HepG2 (cell line): ENCODE data around the gene KPNB1. TPM values are rescaled to one million over a fixed set of nuclear protein-coding genes. Genes with fewer than 3 reads are reported as not detected.

Experiments
- ATAC-seq: fragments of 200-7000 bp; cut with Tn5 transposase; 3 replicates; pipeline ENCODE4 v1.9.1; 2020; ENCODE audit warnings: mild to moderate bottlenecking, moderate library complexity
- BruUV-seq: library from RNA; stranded (reverse); fragments of 400-500 nt; replicated peaks from 2 replicates; lab custom pipeline; 2021; lab: Mats Ljungman, UMichigan
- CTCF ChIA-PET: fragments of 300-600 bp; formaldehyde crosslinking; extraction: SDS; loops from one replicate; lab custom pipeline; 2021; ENCODE audit warnings: low total read pairs, inconsistent platforms, low intra/inter-chr PET ratio; lab: Yijun Ruan, JAX
- POLR2A ChIA-PET: fragments of 350-600 bp; sonication (Branson Sonifier 250); formaldehyde crosslinking; loops from one replicate; lab custom pipeline; 2020; ENCODE audit warnings: antibody characterized with exemption, inconsistent platforms; lab: Yijun Ruan, JAX
- DNase-seq: peaks from one replicate; pipeline ENCODE4 v3.0.0-alpha.2; 2015; ENCODE audit warnings: low spot score
- FAIRE-seq: peaks from 3 replicates; lab custom pipeline; 2011; peaks lifted over from hg19 to GRCh38; lab: Jason Lieb, UNC
- H2AFZ ChIP-seq: one replicate; pipeline ENCODE4 v1.6.1; 2011; ENCODE audit warnings: low read length, inconsistent platforms
- H3K27ac ChIP-seq: fragments of 300-600 bp; 3 replicates; pipeline ENCODE4 v1.8.0; 2011; ENCODE audit warnings: mixed run types, mild to moderate bottlenecking, mixed read lengths, low read length, inconsistent platforms; ENCODE audit not compliant: insufficient read depth; ENCODE audit errors: extremely low read length
- H3K27me3 ChIP-seq, 2 experiments: fragments of 200-600 bp in 1 of 2; 2 replicates in 1 of 2; 3 replicates in 1 of 2; pipeline versions ENCODE4 v1.6.0 to v1.8.0; 2011; ENCODE audit warnings: low read length in 2 of 2, mild to moderate bottlenecking in 2 of 2, moderate library complexity in 2 of 2, inconsistent platforms in 1 of 2; ENCODE audit not compliant: insufficient read depth in 2 of 2, control insufficient read depth in 1 of 2
- H3K36me3 ChIP-seq, 2 experiments: fragments of 200-600 bp in 1 of 2; replicated peaks in 1 of 2; 2 replicates in 1 of 2; 3 replicates in 1 of 2; pipeline versions ENCODE4 v1.5.1 to v1.8.0; 2011; ENCODE audit warnings: low read length in 2 of 2, inconsistent platforms in 1 of 2; ENCODE audit not compliant: insufficient read depth in 2 of 2, control insufficient read depth in 1 of 2
- H3K4me1 ChIP-seq: 2 replicates; pipeline ENCODE4 v1.5.1; 2012; ENCODE audit warnings: low read length, inconsistent platforms; ENCODE audit not compliant: insufficient read depth
- H3K4me2 ChIP-seq: 2 replicates; pipeline ENCODE4 v1.6.0; 2011; ENCODE audit warnings: low read depth, low read length, inconsistent platforms
- H3K4me3 ChIP-seq, 3 experiments: fragments of 200-600 bp in 1 of 3; sonication (generic), shearing (Covaris generic) in 1 of 3; replicated peaks in 1 of 3; 2 replicates each; pipeline ENCODE4 v1.5.1; 2011 to 2016; ENCODE audit warnings: low read length in 3 of 3, inconsistent platforms in 2 of 3, low read depth in 2 of 3, mild to moderate bottlenecking in 2 of 3, control low read depth in 1 of 3, mixed read lengths in 1 of 3; ENCODE audit not compliant: insufficient read depth in 1 of 3
- H3K79me2 ChIP-seq: one replicate; pipeline ENCODE4 v1.6.1; 2011; ENCODE audit warnings: low read length, inconsistent platforms; ENCODE audit not compliant: insufficient read depth
- H3K9ac ChIP-seq: 2 replicates; pipeline ENCODE4 v1.6.0; 2011; ENCODE audit warnings: mild to moderate bottlenecking, low read depth, low read length, inconsistent platforms; ENCODE audit not compliant: insufficient read depth
- H3K9me3 ChIP-seq: 2 replicates; pipeline ENCODE4 v1.5.1; 2012; ENCODE audit warnings: mild to moderate bottlenecking, low read length
- H4K20me1 ChIP-seq: 2 replicates; pipeline ENCODE4 v1.6.0; 2011; ENCODE audit warnings: inconsistent platforms, mild to moderate bottlenecking, low read length, moderate library complexity; ENCODE audit not compliant: insufficient read depth
- DNMT3B ChIP-seq: conservative IDR thresholded peaks from 2 replicates; pipeline ENCODE4 v1.6.1; 2016; ENCODE audit warnings: missing biosample characterization, control low read depth
- PCBP1 ChIP-seq: fragments of 200-400 bp; formaldehyde crosslinking; IDR thresholded peaks from 2 replicates; pipeline ENCODE4 v1.6.1; 2017; ENCODE audit warnings: mild to moderate bottlenecking, low read depth, low read length, borderline replicate concordance
- PTBP1 ChIP-seq: fragments of 200-400 bp; formaldehyde crosslinking; IDR thresholded peaks from 2 replicates; pipeline ENCODE4 v1.6.1; 2018; ENCODE audit warnings: low read length, low read depth; ENCODE audit not compliant: poor library complexity, severe bottlenecking
- REST ChIP-seq, 2 experiments: IDR thresholded peaks; 2 replicates each; pipeline ENCODE4 v1.6.1; 2011 to 2012; ENCODE audit warnings: low read length in 2 of 2, borderline replicate concordance in 1 of 2, low read depth in 1 of 2, mild to moderate bottlenecking in 1 of 2, moderate library complexity in 1 of 2
- SALL2 ChIP-seq: sonication (generic); formaldehyde crosslinking; IDR thresholded peaks from 2 replicates; pipeline ENCODE4 v1.8.1; 2023; ENCODE audit warnings: mild to moderate bottlenecking, missing genetic modification reagents, inconsistent platforms
- SP1 ChIP-seq, 2 experiments: fragments of 450-650 bp in 1 of 2; sonication (generic) in 1 of 2; formaldehyde crosslinking in 1 of 2; IDR thresholded peaks; 2 replicates each; pipeline versions ENCODE4 v1.4.0 to v1.6.1; 2016 to 2020; ENCODE audit warnings: missing genetic modification reagents in 1 of 2
- SRSF9 ChIP-seq: fragments of 200-400 bp; formaldehyde crosslinking; IDR thresholded peaks from 2 replicates; pipeline ENCODE4 v1.6.1; 2018; ENCODE audit warnings: borderline replicate concordance, mild to moderate bottlenecking, low read depth, low read length; ENCODE audit not compliant: insufficient read depth, poor library complexity, severe bottlenecking
- SSRP1 ChIP-seq: IDR thresholded peaks from 2 replicates; pipeline ENCODE4 v1.6.1; 2016; ENCODE audit warnings: control low read depth
- THYN1 ChIP-seq: sonication (generic); formaldehyde crosslinking; IDR thresholded peaks from 2 replicates; pipeline ENCODE4 v1.8.1; 2023; ENCODE audit warnings: low read depth, mild to moderate bottlenecking, moderate library complexity, missing genetic modification reagents, borderline replicate concordance
- ZGPAT ChIP-seq: IDR thresholded peaks from 2 replicates; pipeline ENCODE4 v1.6.1; 2016; ENCODE audit warnings: mild to moderate bottlenecking
- ZNF234 ChIP-seq: sonication (generic); formaldehyde crosslinking; conservative IDR thresholded peaks from 2 replicates; pipeline ENCODE4 v1.5.1; 2020; ENCODE audit warnings: mild to moderate bottlenecking, missing genetic modification reagents
- ZNF253 ChIP-seq: sonication (generic); formaldehyde crosslinking; IDR thresholded peaks from 2 replicates; pipeline ENCODE4 v1.8.0; 2022; ENCODE audit warnings: mild to moderate bottlenecking, missing genetic modification reagents, borderline replicate concordance
- ZNF788 ChIP-seq: sonication (generic); formaldehyde crosslinking; IDR thresholded peaks from 2 replicates; pipeline ENCODE4 v1.5.0; 2020; ENCODE audit warnings: mild to moderate bottlenecking, missing genetic modification reagents, borderline replicate concordance
- ZSCAN12 ChIP-seq: sonication (generic); formaldehyde crosslinking; IDR thresholded peaks from 2 replicates; pipeline ENCODE4 v1.9.0; 2021; ENCODE audit warnings: mild to moderate bottlenecking, missing genetic modification reagents
- WGBS: methylation state at CpG from one replicate; pipeline ENCODE4 v1.1.6; 2017; ENCODE audit warnings: low lambda C conversion rate; 5-methylcytosine and 5-hydroxymethylcytosine counted together
- in situ Hi-C: cut with HindIII; loops from 2 replicates; pipeline ENCODE4 v1.10.0; 2017; ENCODE audit warnings: low pct_unique_long_range_greater_than_20kb; ENCODE audit not compliant: extremely low pct_ligation_motif_present
- intact Hi-C: fragments of 100-400 bp; cut with micrococcal nuclease; formaldehyde crosslinking; loops from one replicate; pipeline ENCODE4 v1.10.0; 2022; ENCODE audit not compliant: unreplicated experiment
- polyA plus RNA-seq, 8 experiments: library from polyadenylated mRNA; depleted of rRNA in 3 of 8; stranded (reverse) in 7 of 8; unstranded in 1 of 8; fragments of >200 nt; fragmentation: Illumina TruSeq in 4 of 8; extraction: Trizol in 4 of 8; gene quantifications; 2 replicates each; pipeline versions ENCODE4 v1.2.1 to v1.2.3, GENCODE V29; 2011 to 2016; ENCODE audit warnings: low read depth in 4 of 8, missing spikeins in 1 of 8, mixed read lengths in 1 of 8; ENCODE audit not compliant: insufficient read depth in 1 of 8
- total RNA-seq, 5 experiments: library from RNA; depleted of rRNA; stranded (reverse); fragments of >200 nt; fragmentation: Illumina TruSeq; extraction: Trizol; gene quantifications; 2 replicates each; pipeline ENCODE4 v1.2.3, GENCODE V29; 2016; ENCODE audit warnings: low read depth in 1 of 5

KPNB1 gene
- total and polyA plus RNA-seq, 2 of the 13 experiments (the other 11 are each of a cell fraction or from before 2014, with no cell fraction given): 164 to 424 TPM

GRCh38 chr17:47708312-47708863 is 58.7 kb downstream of the KPNB1 start:
- no peak for FAIRE-seq
- Histone ChIP-seq H3K27me3 (peaks cover 0 to 5% of the 10 kb centered on the region in 2 experiments; a peak in 2 of 5 replicates), H3K4me2 (no peak overlapping the region), H4K20me1 (no peaks in the 10 kb centered on the region), H2AFZ (no peak overlapping the region), H3K36me3 (no peaks in the 10 kb centered on the region), H3K9ac (no peak overlapping the region), H3K79me2 (no peaks in the 10 kb centered on the region), H3K4me1 (peaks cover 16% of the 10 kb centered on the region), H3K9me3 (no peaks in the 10 kb centered on the region), H3K4me3 (no peak overlapping the region), H3K27ac (no peak overlapping the region)
- no peak for ATAC-seq
- ChIA-PET POLR2A (no interaction called here), CTCF (no interaction called here)
- DNase-seq: no peak
- WGBS: 90% methylated on average over 31 of the region's 31 CpGs
- TF ChIP-seq ZNF253 (CRISPR knock-in tag) (no peak), ZSCAN12 (CRISPR knock-in tag) (no peak), DNMT3B (CRISPR knock-in tag) (no peak), SRSF9 (no peak), REST (IDR thresholded peaks at IDR 0.05; ENCODE audit: borderline replicate concordance in 1 of 2, low read depth in 1 of 2, low read length in 2 of 2) (no peak), THYN1 (CRISPR knock-in tag) (no peak), SP1 (IDR thresholded peaks at IDR 0.05) (no peak), SP1 (CRISPR knock-in tag; IDR thresholded peaks at IDR 0.05) (no peak), ZGPAT (no peak), PCBP1 (no peak), SALL2 (no peak), PTBP1 (no peak), ZNF234 (CRISPR knock-in tag) (no peak), SSRP1 (CRISPR knock-in tag) (no peak), ZNF788 (CRISPR knock-in tag) (no peak)
- in situ Hi-C loops (no loop called here), intact Hi-C loops (no loop called here)
- BruUV-seq: no TSS peak
